Activated B cell treated with CpG ODN at 0.5 μM for 24 hours (primary cell): ENCODE measurements around the gene SEC61A2. TPM values are rescaled to one million over a fixed set of nuclear protein-coding genes. Genes with fewer than 3 reads are reported as not detected.

Experiments used
- ATAC-seq: fragments of 200-7000 bp; cut with Tn5 transposase; one replicate; pipeline ENCODE4 v1.10.0; 2021; ENCODE audit warnings: low read depth, mild to moderate bottlenecking, moderate library complexity
- CTCF ChIA-PET: fragments of 350-600 bp; sonication (Branson Sonifier 250); formaldehyde crosslinking; loops from one replicate; lab custom pipeline; 2021; ENCODE audit warnings: antibody characterized with exemption; lab: Charles Lee
- POLR2A ChIA-PET: fragments of 350-600 bp; sonication (Branson Sonifier 250); formaldehyde crosslinking; loops from one replicate; lab custom pipeline; 2021; ENCODE audit warnings: antibody characterized with exemption; lab: Charles Lee
- DNase-seq: peaks from one replicate; pipeline ENCODE4 v3.0.0; 2022
- H3K27ac Mint-ChIP-seq: one replicate; pipeline ENCODE4 v1.8.0; 2020; ENCODE audit warnings: mixed read lengths
- H3K27me3 Mint-ChIP-seq: one replicate; pipeline ENCODE4 v1.8.0; 2021; ENCODE audit warnings: mixed read lengths
- H3K36me3 Mint-ChIP-seq: one replicate; pipeline ENCODE4 v1.8.0; 2021; ENCODE audit warnings: low read depth, mixed read lengths
- H3K4me1 Mint-ChIP-seq: one replicate; pipeline ENCODE4 v1.8.0; 2021; ENCODE audit warnings: mixed read lengths
- H3K4me3 Mint-ChIP-seq: one replicate; pipeline ENCODE4 v1.8.0; 2020; ENCODE audit warnings: mild to moderate bottlenecking, mixed read lengths
- H3K9me3 Mint-ChIP-seq: one replicate; pipeline ENCODE4 v1.8.0; 2020; ENCODE audit warnings: mixed read lengths
- intact Hi-C: fragments of 100-400 bp; cut with micrococcal nuclease; formaldehyde crosslinking; loops from one replicate; pipeline ENCODE4 v1.15.1; 2024
- total RNA-seq: library from RNA; stranded (reverse); gene quantifications from 2 replicates; pipeline ENCODE4 v1.2.3, GENCODE V29; 2022
- TF ChIP-seq, protein P1 (sequence below): fragments of 200-600 bp; IDR thresholded peaks from one replicate; pipeline ENCODE4 v1.8.0; 2022; ENCODE audit warnings: antibody characterized with exemption, mild to moderate bottlenecking

SEC61A2 gene
- total RNA-seq, 1 donor from 2014 or later = 20.8 TPM

DNA sequence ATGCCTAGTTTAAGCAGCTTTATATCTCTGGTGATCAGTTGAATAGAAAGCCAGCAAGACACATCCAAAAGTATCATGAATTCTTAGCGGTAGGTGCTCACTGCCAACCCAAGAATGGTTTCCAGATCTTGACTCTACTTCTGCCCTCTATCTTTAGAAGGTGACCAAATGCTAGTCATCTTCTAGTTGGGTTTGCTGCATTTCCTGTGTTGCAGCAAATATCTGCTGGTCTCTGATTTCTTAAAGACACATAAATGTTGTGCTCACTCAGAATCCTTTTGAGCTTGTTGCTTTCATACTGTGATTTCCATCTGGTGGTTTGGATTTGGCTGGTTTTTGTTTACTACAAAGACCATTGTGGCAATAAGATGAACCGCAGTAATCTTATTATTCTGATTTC lies 68.7 kb downstream of the SEC61A2 start:
- H3K27ac Mint-ChIP-seq = no peak overlapping the region
- H3K36me3 Mint-ChIP-seq = peaks cover 59% of the 10 kb centered on the region
- no peaks in the 10 kb centered on the region for H3K9me3 Mint-ChIP-seq
- ChIA-PET POLR2A (no interaction called here), CTCF (no interaction called here)
- no peaks in the 10 kb centered on the region for H3K27me3 Mint-ChIP-seq
- intact Hi-C loops = loop anchor here (5.0 to 10.0 kb wide), 3 partner anchors 149 to 1033 kb away; partner anchors contain the start of gene CAMK1D
- ATAC-seq (no peak), DNase-seq (no peak)
- TF ChIP-seq, protein P1, sequence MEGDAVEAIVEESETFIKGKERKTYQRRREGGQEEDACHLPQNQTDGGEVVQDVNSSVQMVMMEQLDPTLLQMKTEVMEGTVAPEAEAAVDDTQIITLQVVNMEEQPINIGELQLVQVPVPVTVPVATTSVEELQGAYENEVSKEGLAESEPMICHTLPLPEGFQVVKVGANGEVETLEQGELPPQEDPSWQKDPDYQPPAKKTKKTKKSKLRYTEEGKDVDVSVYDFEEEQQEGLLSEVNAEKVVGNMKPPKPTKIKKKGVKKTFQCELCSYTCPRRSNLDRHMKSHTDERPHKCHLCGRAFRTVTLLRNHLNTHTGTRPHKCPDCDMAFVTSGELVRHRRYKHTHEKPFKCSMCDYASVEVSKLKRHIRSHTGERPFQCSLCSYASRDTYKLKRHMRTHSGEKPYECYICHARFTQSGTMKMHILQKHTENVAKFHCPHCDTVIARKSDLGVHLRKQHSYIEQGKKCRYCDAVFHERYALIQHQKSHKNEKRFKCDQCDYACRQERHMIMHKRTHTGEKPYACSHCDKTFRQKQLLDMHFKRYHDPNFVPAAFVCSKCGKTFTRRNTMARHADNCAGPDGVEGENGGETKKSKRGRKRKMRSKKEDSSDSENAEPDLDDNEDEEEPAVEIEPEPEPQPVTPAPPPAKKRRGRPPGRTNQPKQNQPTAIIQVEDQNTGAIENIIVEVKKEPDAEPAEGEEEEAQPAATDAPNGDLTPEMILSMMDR = no peak
- peaks cover 57% of the 10 kb centered on the region for H3K4me1 Mint-ChIP-seq
- H3K4me3 Mint-ChIP-seq = peak overlapping the region; percentile 24

DNA sequence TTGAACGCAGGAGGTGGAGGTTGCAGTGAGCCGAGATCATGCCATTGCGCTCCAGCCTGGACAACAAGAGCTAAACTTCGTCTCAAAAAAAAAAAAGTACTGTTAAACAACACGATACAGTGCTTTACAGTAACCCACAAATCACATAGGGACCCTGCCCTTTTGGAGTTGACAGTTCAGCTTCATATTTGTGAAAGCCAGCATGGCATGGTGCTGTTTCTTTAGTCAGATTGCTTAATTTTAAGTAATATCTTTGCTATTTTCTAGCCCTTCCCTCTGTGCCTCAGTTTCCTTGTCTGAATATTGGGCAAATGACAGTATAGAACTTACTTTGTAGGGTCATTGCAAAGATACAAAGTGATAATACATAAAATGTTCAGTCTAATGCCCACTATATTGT lies 71.4 kb downstream of the SEC61A2 start:
- ATAC-seq = no peak
- intact Hi-C loops = no loop called here
- ChIA-PET CTCF (interaction anchor here (0.9 to 1.8 kb wide), 2 partner anchors 13 to 14 kb away, joined by 3 to 4 read pairs; no protein-coding TSS in a partner anchor), POLR2A (no interaction called here)
- TF ChIP-seq, protein P1 = no peak
- Mint-ChIP-seq H3K27ac (no peak overlapping the region), H3K36me3 (peaks cover 69% of the 10 kb centered on the region), H3K27me3 (no peaks in the 10 kb centered on the region), H3K9me3 (no peaks in the 10 kb centered on the region), H3K4me3 (no peak overlapping the region), H3K4me1 (peaks cover 40% of the 10 kb centered on the region)
- no peak for DNase-seq

DNA sequence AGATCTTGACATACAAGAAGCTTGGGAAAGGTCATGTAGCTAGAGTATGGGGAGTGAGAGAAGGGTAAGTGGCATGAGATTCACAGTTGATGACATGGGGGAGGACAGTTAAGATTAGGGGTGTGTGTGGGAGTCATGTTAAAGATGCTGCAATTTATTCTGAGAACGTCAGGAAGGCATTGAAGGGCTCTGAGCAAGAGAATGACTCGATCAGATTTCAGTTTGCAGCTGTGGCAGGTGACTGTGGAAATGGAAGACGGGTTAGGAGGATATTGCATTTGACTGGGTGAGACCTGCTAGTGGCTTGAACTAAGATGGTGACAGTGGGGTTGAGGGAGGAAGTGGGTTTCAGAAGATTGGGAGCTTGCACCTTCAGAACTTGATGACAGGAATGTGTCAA lies 72.1 kb downstream of the SEC61A2 start:
- CTCF ChIA-PET = interaction anchor here (0.7 to 1.8 kb wide), 3 partner anchors 12 to 488 kb away, joined by 3 to 4 read pairs (median 3); partner anchors contain the start of gene CAMK1D
- POLR2A ChIA-PET = no interaction called here
- no peaks in the 10 kb centered on the region for H3K27me3 Mint-ChIP-seq
- H3K27ac Mint-ChIP-seq = peak overlapping the region; percentile 3
- no peak for ATAC-seq
- no peak overlapping the region for H3K4me3 Mint-ChIP-seq
- DNase-seq = no peak
- peaks cover 33% of the 10 kb centered on the region for H3K4me1 Mint-ChIP-seq
- peaks cover 68% of the 10 kb centered on the region for H3K36me3 Mint-ChIP-seq
- TF ChIP-seq, protein P1 = no peak
- no peaks in the 10 kb centered on the region for H3K9me3 Mint-ChIP-seq
- intact Hi-C loops = no loop called here

DNA sequence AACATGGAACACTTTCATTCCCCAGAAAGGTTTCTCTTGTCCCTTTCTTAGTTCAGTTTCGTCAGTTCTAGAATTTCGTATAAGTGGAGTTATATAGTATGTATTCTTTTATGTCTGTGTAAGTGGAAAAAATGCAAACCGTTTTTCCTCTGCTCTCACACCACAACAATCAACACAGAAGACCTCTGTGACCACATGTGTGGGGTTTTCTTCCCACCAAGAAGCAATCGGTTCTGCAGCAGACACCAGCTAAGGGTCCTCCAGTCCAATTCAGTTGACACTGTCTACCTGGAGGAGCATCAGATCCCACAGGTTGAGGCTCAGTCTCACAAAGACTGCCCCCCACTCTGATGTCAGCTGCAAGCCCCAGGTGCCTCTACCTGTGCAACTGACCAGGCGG lies 72.7 kb downstream of the SEC61A2 start:
- Mint-ChIP-seq H3K4me1 (peaks cover 27% of the 10 kb centered on the region), H3K4me3 (no peak overlapping the region), H3K9me3 (no peaks in the 10 kb centered on the region), H3K27me3 (no peaks in the 10 kb centered on the region), H3K36me3 (peaks cover 71% of the 10 kb centered on the region), H3K27ac (no peak overlapping the region)
- CTCF ChIA-PET = interaction anchor here (1.1 kb wide), 1 partner anchor 148 kb away, joined by 3 read pairs; the partner anchor contains the start of gene CAMK1D
- POLR2A ChIA-PET = no interaction called here
- intact Hi-C loops = no loop called here
- DNase-seq = no peak
- TF ChIP-seq, protein P1 = no peak
- no peak for ATAC-seq

DNA sequence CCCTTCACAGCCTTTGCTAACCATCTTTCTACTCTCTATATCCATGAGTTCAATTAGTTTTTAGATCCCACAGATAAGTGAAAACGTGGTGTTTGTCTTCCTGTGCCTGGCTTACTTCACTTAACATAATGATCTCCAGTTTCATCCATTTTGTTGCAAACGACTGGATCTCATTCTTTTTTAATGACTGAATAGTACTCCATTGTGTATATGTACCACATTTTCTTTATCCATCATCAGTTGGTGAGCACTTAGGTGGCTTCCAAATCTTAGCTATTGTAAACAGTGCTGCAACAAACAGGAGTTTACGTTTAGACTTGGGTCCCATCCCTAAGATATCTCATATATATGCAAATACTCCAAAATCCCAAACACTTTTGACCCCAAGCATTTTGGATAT lies 75.6 kb downstream of the SEC61A2 start:
- H3K27me3 Mint-ChIP-seq = no peaks in the 10 kb centered on the region
- H3K4me1 Mint-ChIP-seq = peaks cover 23% of the 10 kb centered on the region
- peaks cover 80% of the 10 kb centered on the region for H3K36me3 Mint-ChIP-seq
- H3K27ac Mint-ChIP-seq = no peak overlapping the region
- POLR2A ChIA-PET = interaction anchor here (0.6 kb wide), 1 partner anchor 56 kb away, joined by 6 read pairs; no protein-coding TSS in a partner anchor
- intact Hi-C loops = no loop called here
- TF ChIP-seq, protein P1 = no peak
- no peak for ATAC-seq
- DNase-seq = no peak
- H3K4me3 Mint-ChIP-seq = no peak overlapping the region
- H3K9me3 Mint-ChIP-seq = no peaks in the 10 kb centered on the region
- CTCF ChIA-PET = interaction anchor here (0.7 kb wide), 1 partner anchor 10 kb away, joined by 4 read pairs; no protein-coding TSS in a partner anchor
